ENCODE measurements around the gene UHRF2. TPM values are rescaled to one million over a fixed set of nuclear protein-coding genes. Genes with fewer than 3 reads are reported as not detected.

UHRF2 gene
- polyA plus RNA-seq, 1 donor from 2014 or later = 25.4 TPM

DNA sequence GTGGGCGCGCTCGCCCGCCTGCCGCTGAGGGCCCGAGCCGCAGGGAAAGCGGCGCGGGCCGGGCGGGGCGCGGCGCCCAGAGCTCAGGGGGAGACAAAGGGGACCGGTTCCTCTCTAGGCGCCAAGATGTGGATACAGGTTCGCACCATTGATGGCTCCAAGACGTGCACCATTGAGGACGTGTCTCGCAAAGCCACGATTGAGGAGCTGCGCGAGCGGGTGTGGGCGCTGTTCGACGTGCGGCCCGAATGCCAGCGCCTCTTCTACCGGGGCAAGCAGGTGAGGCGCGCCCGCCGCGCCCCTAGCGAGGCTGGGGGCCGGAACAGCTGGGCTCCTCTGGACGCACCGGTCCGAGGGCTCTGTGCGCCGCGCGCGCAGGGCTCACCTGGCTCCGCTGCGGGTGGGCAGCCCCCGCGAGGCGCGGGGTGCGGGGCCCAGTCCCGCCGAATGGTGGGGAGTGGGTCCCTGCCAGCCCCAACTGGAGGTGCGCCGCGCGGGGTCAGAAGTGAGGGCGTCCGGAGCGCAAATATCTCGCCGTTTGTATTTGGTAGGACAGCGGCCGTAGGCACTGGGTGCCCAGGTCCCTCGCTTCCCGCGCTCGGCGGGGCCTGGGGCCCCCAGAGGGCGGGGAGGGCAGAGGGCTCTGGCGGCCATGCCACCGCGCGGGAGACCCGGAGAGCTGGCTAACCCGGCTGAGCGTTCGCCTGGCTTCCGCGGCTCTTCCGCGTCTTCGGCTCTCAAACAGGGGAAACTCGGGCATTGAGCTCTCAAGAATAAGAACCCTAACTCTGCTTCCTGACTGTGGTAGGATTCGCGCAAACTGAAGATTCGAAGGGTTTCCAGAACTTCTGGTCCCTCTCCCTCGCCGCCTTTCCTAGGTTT, 607 bp downstream of the UHRF2 start:
- Mint-ChIP-seq H3K27ac (peak overlapping the region; percentile 93 to 95 (median 94)), H3K27me3 (no peaks in the 10 kb centered on the region), H3K4me1 (peaks cover 46 to 56% (median 48%) of the 10 kb centered on the region in 3 donors)

GRCh38 chr9:6414247-6414641, 1.2 kb downstream of the UHRF2 start:
- Mint-ChIP-seq H3K27ac (peak overlapping the region; percentile 93 to 95 (median 94)), H3K36me3 (no peaks in the 10 kb centered on the region), H3K4me3 (peak overlapping the region; percentile 82 to 93 (median 92)), H3K9me3 (no peaks in the 10 kb centered on the region), H3K27me3 (no peaks in the 10 kb centered on the region), H3K4me1 (peaks cover 53 to 62% (median 54%) of the 10 kb centered on the region in 3 donors)

More for the DNA sequence above, 607 bp downstream of the UHRF2 start:
- no peaks in the 10 kb centered on the region for H3K9me3 Mint-ChIP-seq
- peak overlapping the region; percentile 82 to 93 (median 92) for H3K4me3 Mint-ChIP-seq
- H3K36me3 Mint-ChIP-seq = no peaks in the 10 kb centered on the region

DNA sequence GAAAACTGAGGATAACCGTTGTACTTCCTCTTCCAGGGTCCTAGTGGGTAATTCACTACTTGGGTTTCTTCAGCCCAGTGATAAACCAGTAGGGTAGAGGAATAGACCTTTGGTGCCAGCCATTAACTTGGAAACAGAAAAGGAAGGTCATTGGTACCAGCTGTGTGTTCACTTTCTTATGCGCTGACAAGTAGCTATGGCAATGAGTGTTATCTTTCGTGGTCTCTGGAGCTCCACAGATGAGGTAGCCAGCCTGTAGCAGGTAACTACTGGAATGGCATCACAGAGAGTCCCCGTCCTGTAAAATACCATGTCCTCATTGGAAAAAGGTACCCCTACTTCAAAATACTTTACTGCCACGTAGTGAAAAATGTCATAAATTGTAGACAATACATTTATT, 2.3 kb downstream of the UHRF2 start:
- H3K36me3 Mint-ChIP-seq = no peaks in the 10 kb centered on the region
- H3K27me3 Mint-ChIP-seq = no peaks in the 10 kb centered on the region
- no peaks in the 10 kb centered on the region for H3K9me3 Mint-ChIP-seq
- peak overlapping the region; percentile 53 to 95 (median 94) for H3K27ac Mint-ChIP-seq
- H3K4me1 Mint-ChIP-seq = peaks cover 45 to 55% (median 52%) of the 10 kb centered on the region in 3 donors
- H3K4me3 Mint-ChIP-seq = peak overlapping the region; percentile 82 to 93 (median 92)

GRCh38 chr9:6417186-6417585, 4.2 kb downstream of the UHRF2 start:
- Mint-ChIP-seq H3K27me3 (no peaks in the 10 kb centered on the region), H3K4me3 (peak overlapping the region; percentile 60 to 92 (median 80)), H3K4me1 (peaks cover 49 to 54% (median 51%) of the 10 kb centered on the region in 3 donors), H3K27ac (peak overlapping the region in 2 of 3 donors; percentile 54 to 65), H3K36me3 (peaks cover 2% of the 10 kb centered on the region), H3K9me3 (no peaks in the 10 kb centered on the region)

- H3K27me3 Mint-ChIP-seq = no peaks in the 10 kb centered on the region
- H3K4me1 Mint-ChIP-seq = peaks cover 53 to 58% (median 56%) of the 10 kb centered on the region in 3 donors
- peak overlapping the region in 3 of 4 donors; percentile 40 to 79 (median 48) for H3K4me3 Mint-ChIP-seq
- no peak overlapping the region for H3K27ac Mint-ChIP-seq
- H3K36me3 Mint-ChIP-seq = peaks cover 4% of the 10 kb centered on the region
- no peaks in the 10 kb centered on the region for H3K9me3 Mint-ChIP-seq
Measured at GRCh38 chr9:6418764-6419163, 5.8 kb downstream of the UHRF2 start.

DNA sequence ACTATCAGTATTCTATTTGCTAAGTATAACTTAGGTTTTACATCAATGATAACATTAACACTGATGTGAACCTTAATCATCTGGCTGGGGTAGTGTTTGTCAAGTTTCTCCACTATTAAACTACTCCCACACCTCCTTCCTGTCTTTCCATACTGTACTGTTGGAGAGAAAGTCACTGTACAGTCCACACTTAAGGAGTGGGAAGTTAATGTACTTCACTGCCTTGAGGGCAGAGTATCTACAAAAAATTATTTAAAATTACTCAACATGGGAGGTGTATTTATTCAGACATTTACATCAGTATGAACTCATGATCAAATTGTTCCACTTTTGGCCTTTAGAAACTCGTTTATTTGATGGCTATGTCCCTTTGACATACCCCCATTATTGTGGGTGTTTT, 11.9 kb downstream of the UHRF2 start:
- no peaks in the 10 kb centered on the region for H3K9me3 Mint-ChIP-seq
- no peak overlapping the region for H3K4me3 Mint-ChIP-seq
- peaks cover 50 to 58% (median 53%) of the 10 kb centered on the region in 3 donors for H3K4me1 Mint-ChIP-seq
- H3K27me3 Mint-ChIP-seq = no peaks in the 10 kb centered on the region
- H3K36me3 Mint-ChIP-seq = peaks cover 5% of the 10 kb centered on the region
- no peak overlapping the region for H3K27ac Mint-ChIP-seq

- Mint-ChIP-seq H3K4me3 (no peak overlapping the region), H3K27ac (no peak overlapping the region), H3K27me3 (no peaks in the 10 kb centered on the region), H3K4me1 (peaks cover 53 to 60% (median 58%) of the 10 kb centered on the region in 3 donors), H3K9me3 (no peaks in the 10 kb centered on the region), H3K36me3 (peaks cover 5% of the 10 kb centered on the region)
Measured at GRCh38 chr9:6426117-6426516, 13.1 kb downstream of the UHRF2 start.

- Mint-ChIP-seq H3K27me3 (no peaks in the 10 kb centered on the region), H3K4me3 (peak overlapping the region; percentile 25 to 88 (median 41)), H3K4me1 (peaks cover 60 to 72% (median 64%) of the 10 kb centered on the region in 3 donors), H3K27ac (peak overlapping the region; percentile 72 to 94 (median 93)), H3K9me3 (no peaks in the 10 kb centered on the region), H3K36me3 (peaks cover 1% of the 10 kb centered on the region)
Measured at GRCh38 chr9:6428940-6429889, 16.2 kb downstream of the UHRF2 start.

GRCh38 chr9:6431038-6431437, 18.0 kb downstream of the UHRF2 start:
- peaks cover 50 to 63% (median 54%) of the 10 kb centered on the region in 3 donors for H3K4me1 Mint-ChIP-seq
- H3K27me3 Mint-ChIP-seq = no peaks in the 10 kb centered on the region
- H3K4me3 Mint-ChIP-seq = peak overlapping the region in 2 of 4 donors; percentile 14 to 49
- no peaks in the 10 kb centered on the region for H3K9me3 Mint-ChIP-seq
- H3K36me3 Mint-ChIP-seq = no peaks in the 10 kb centered on the region
- H3K27ac Mint-ChIP-seq = peak overlapping the region in 2 of 3 donors; percentile 69 to 79

DNA sequence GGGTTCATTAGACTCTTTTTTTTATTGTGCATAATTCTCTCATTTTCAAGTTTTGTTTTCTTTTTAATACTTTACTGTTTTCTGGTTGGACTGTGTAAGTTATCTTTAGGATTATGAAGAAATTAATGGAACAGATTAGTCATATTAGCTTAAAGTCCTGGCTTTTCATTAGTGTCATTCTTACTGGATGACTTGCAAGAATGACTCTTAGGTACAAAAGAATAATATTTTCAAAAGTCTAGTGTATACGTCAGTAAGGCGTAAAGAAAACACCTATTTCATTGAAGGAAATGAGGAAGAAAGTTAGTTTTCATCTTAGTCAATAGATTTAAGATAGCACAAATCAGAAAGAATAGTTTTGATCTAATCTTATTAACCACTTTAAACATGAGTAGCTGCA, 20.4 kb downstream of the UHRF2 start:
- Mint-ChIP-seq H3K4me1 (peaks cover 46 to 61% (median 53%) of the 10 kb centered on the region in 3 donors), H3K27ac (peak overlapping the region; percentile 36 to 86 (median 64)), H3K9me3 (no peaks in the 10 kb centered on the region), H3K36me3 (peaks cover 3% of the 10 kb centered on the region), H3K4me3 (peak overlapping the region in 3 of 4 donors; percentile 7 to 61 (median 15)), H3K27me3 (no peaks in the 10 kb centered on the region)

GRCh38 chr9:6439051-6439703, 26.2 kb downstream of the UHRF2 start:
- peaks cover 3% of the 10 kb centered on the region for H3K36me3 Mint-ChIP-seq
- no peaks in the 10 kb centered on the region for H3K27me3 Mint-ChIP-seq
- H3K4me1 Mint-ChIP-seq = peaks cover 55 to 58% (median 56%) of the 10 kb centered on the region in 3 donors
- H3K4me3 Mint-ChIP-seq = no peak overlapping the region
- H3K27ac Mint-ChIP-seq = no peak overlapping the region
- H3K9me3 Mint-ChIP-seq = no peaks in the 10 kb centered on the region

DNA sequence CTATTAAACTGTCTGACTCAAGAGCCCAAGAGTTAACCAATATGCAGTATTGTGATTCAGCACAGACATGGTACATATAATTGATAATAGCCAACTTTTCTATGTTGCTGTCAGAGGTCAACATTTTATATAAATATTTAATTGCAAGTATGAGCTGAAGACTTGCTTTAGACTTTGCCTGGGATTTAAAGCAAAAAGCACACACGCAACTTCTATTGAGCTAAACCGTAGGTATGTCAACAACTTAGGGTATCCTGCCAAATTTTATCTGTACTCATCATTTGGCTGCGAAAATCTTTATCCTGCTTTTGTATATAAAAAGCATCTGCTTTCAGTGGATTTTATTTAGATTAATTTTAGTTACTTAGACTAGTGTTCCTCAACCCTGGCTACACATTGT, 27.4 kb downstream of the UHRF2 start:
- H3K27me3 Mint-ChIP-seq = no peaks in the 10 kb centered on the region
- no peak overlapping the region for H3K27ac Mint-ChIP-seq
- H3K4me1 Mint-ChIP-seq = peaks cover 56 to 61% (median 57%) of the 10 kb centered on the region in 3 donors
- H3K9me3 Mint-ChIP-seq = no peaks in the 10 kb centered on the region
- H3K4me3 Mint-ChIP-seq = no peak overlapping the region
- H3K36me3 Mint-ChIP-seq = peaks cover 4% of the 10 kb centered on the region

DNA sequence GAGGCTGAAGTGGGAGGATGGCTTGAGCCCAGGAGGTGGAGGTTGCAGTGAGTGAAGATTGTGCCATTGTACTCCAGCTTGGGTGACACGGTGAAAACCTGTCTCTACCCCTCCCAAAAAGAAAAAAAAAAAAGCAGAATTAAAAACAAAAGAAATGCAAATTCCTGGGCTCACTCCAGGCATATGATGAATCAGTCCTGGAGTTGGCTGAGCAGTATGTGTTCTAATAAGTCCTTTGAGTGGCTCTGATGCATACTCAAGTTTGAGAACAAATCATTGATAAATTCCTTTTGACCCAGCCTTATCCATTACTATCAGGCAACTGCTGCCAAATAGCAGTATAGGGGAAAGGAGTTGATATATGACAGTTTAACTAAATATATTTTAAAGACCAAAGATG, 28.3 kb downstream of the UHRF2 start:
- Mint-ChIP-seq H3K4me3 (peak overlapping the region in 1 of 4 donors; percentile 66), H3K27me3 (no peaks in the 10 kb centered on the region), H3K4me1 (peaks cover 56 to 58% (median 57%) of the 10 kb centered on the region in 3 donors), H3K9me3 (no peaks in the 10 kb centered on the region), H3K36me3 (peaks cover 4% of the 10 kb centered on the region), H3K27ac (no peak overlapping the region)

DNA sequence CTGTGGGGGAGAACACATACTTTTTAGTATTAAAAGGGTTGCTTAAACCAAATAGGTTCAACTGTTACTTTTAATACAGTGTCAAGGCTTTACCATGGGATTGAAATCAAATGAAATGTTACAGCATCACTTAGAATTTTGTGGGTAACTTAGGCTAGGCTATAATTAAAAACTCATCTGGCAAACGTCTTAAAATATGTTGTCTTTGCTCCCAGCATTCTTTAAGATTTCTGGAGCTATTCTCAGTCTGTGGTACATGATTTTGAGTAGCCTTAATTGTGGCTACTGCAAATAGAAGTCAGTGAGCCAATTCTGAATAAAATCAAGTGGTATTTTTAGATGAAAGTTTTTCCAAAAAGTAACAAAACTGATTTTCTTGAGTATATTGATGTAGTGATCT, 30.7 kb downstream of the UHRF2 start:
- Mint-ChIP-seq H3K36me3 (peaks cover 9% of the 10 kb centered on the region), H3K27ac (no peak overlapping the region), H3K4me3 (no peak overlapping the region), H3K27me3 (no peaks in the 10 kb centered on the region), H3K9me3 (no peaks in the 10 kb centered on the region), H3K4me1 (peaks cover 59 to 65% (median 59%) of the 10 kb centered on the region in 3 donors)
